Mucosa of descending colon (tissue), 3 donors: ENCODE data around the gene UFSP1. TPM values are rescaled to one million over a fixed set of nuclear protein-coding genes. Genes with fewer than 3 reads are reported as not detected.

ENCODE experiments used
- ATAC-seq: fragments of 200-7000 bp; cut with Tn5 transposase; one replicate; pipeline ENCODE4 v1.9.1; 2020; ENCODE audit warnings: mild to moderate bottlenecking, moderate library complexity
- DNase-seq, 3 donors: peaks; one replicate each; pipeline ENCODE4 v3.0.0-alpha.2; 2020
- H3K36me3 ChIP-seq: fragments of 200-600 bp; one replicate; pipeline ENCODE4 v1.8.0; 2021; ENCODE audit warnings: low read depth, mild to moderate bottlenecking
- H3K4me1 ChIP-seq: fragments of 200-600 bp; one replicate; pipeline ENCODE4 v1.8.0; 2021; ENCODE audit warnings: low read depth, mild to moderate bottlenecking
- H3K4me3 ChIP-seq: fragments of 200-600 bp; one replicate; pipeline ENCODE4 v1.8.0; 2021; ENCODE audit warnings: mild to moderate bottlenecking
- H3K9me3 ChIP-seq: fragments of 200-600 bp; one replicate; pipeline ENCODE4 v1.8.0; 2021; ENCODE audit warnings: mild to moderate bottlenecking
- intact Hi-C, 2 donors: fragments of 100-400 bp; cut with DNase I in 1 of 2; cut with micrococcal nuclease in 1 of 2; formaldehyde crosslinking; loops; one replicate each; pipeline versions ENCODE4 v1.11.0 to v1.11.1; 2022; cut with DNase I, micrococcal nuclease
- microRNA-seq: library from miRNA; unstranded; fragments of <30 nt; microRNA quantifications from one replicate; pipeline ENCODE4, GENCODE V29; 2019
- total RNA-seq, 3 donors: library from RNA; stranded (reverse); fragmentation: NEBNext Ultra II Directional in 2 of 3; extraction: Animal tissue kit (Norgen Biotek cat#: 25700) in 2 of 3; gene quantifications; one replicate each; pipeline versions ENCODE4 v1.2.1 to v1.2.4, GENCODE V29; 2021 to 2023
- TF ChIP-seq, protein P1 (sequence below): fragments of 200-600 bp; IDR thresholded peaks from one replicate; pipeline ENCODE4 v1.8.0; 2022; ENCODE audit warnings: antibody characterized with exemption, mild to moderate bottlenecking
- donor health status: DM: no; HTN: no; CAD: no; lungs with moderate emphysema.
- donor health status: DM: no; HTN: no; CAD: no.
- donor health status: DM: no; HTN: yes; CAD: no.

Gene UFSP1
- total RNA-seq, 3 donors from 2014 or later, result 2.1 to 3.4 (median 3.0) TPM

DNA sequence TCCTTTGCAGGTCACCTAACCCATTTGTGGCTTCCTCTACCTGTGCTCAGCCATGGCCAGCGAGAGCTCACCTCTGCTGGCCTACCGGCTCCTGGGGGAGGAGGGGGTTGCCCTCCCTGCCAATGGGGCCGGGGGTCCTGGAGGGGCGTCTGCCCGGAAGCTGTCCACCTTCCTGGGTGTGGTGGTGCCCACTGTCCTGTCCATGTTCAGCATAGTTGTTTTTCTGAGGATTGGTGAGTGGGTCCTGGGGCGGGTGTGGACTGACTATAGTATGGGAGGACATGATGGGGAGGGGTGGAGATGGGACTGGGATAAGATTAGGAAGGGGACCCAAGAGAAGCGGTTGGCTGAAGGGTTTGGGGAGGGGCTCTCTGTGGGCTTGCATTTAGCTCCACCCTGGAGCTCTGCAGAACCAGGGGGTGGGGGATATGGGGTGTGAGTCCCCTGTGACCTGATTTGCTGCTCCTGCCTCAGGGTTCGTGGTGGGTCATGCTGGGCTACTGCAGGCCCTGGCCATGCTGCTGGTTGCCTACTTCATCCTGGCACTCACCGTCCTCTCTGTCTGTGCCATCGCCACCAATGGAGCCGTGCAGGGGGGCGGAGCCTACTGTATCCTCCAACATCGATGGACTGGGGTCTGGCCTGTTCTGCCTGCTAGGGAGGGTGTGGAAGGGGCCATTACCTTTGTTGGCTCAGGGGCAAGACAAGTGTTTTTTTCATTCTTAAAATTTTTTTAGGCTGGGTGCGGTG, 35.2 kb downstream of the UFSP1 start:
- peaks cover 17% of the 10 kb centered on the region for H3K4me1 ChIP-seq
- intact Hi-C loops, result loop anchor here (5.0 to 10.0 kb wide), 2 partner anchors 52 to 60 kb away; no protein-coding TSS in a partner anchor
- no peak overlapping the region for H3K4me3 ChIP-seq
- no peaks in the 10 kb centered on the region for H3K9me3 ChIP-seq
- no peaks in the 10 kb centered on the region for H3K36me3 ChIP-seq
- ATAC-seq, result no peak
- DNase-seq, result peak in 2 of 3 donors; percentile 22 to 46
- TF ChIP-seq, protein P1, sequence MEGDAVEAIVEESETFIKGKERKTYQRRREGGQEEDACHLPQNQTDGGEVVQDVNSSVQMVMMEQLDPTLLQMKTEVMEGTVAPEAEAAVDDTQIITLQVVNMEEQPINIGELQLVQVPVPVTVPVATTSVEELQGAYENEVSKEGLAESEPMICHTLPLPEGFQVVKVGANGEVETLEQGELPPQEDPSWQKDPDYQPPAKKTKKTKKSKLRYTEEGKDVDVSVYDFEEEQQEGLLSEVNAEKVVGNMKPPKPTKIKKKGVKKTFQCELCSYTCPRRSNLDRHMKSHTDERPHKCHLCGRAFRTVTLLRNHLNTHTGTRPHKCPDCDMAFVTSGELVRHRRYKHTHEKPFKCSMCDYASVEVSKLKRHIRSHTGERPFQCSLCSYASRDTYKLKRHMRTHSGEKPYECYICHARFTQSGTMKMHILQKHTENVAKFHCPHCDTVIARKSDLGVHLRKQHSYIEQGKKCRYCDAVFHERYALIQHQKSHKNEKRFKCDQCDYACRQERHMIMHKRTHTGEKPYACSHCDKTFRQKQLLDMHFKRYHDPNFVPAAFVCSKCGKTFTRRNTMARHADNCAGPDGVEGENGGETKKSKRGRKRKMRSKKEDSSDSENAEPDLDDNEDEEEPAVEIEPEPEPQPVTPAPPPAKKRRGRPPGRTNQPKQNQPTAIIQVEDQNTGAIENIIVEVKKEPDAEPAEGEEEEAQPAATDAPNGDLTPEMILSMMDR, result no peak

- intact Hi-C loops, result loop anchor here (5.0 to 10.0 kb wide), 2 partner anchors 50 to 57 kb away; no protein-coding TSS in a partner anchor
- Histone ChIP-seq H3K36me3 (no peaks in the 10 kb centered on the region), H3K4me3 (peak within 1 kb of the TSS; percentile 34), H3K9me3 (no peaks in the 10 kb centered on the region), H3K4me1 (peaks cover 17% of the 10 kb centered on the region)
- ATAC-seq (peak; percentile 99), DNase-seq (peak; percentile 94 to 95 (median 95))
- TF ChIP-seq, protein P1, result peak; percentile 88
Measured at GRCh38 chr7:100852048-100852872, 37.3 kb downstream of the UFSP1 start, which contains the start of gene SLC12A9. SLC12A9 (plus strand) TSS chr7:100852713; CDS start chr7:100854198, 1,485 bp downstream.

DNA sequence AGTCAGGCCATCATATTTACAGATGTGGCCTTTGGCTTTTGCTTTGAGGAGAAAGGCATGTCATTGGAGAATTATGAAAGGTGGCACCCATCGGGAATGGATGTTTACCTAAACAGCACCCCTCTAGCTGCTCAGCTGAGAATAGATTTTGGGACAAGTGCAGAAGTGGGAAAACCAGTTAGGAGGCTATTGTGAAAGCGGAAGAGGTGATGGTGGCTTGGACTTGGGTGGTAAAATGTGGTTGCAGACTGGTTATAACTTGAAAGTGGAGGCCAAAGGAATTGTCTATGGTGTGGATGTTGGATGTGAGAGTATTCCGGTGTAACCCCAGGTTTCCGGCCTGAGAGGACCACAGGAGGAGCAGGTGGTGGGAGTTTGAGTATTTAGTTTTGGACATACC, 42.2 kb downstream of the UFSP1 start:
- H3K4me1 ChIP-seq, result peaks cover 7% of the 10 kb centered on the region
- DNase-seq, result no peak
- no peaks in the 10 kb centered on the region for H3K9me3 ChIP-seq
- H3K36me3 ChIP-seq, result no peaks in the 10 kb centered on the region
- H3K4me3 ChIP-seq, result no peak overlapping the region
- intact Hi-C loops, result no loop called here
- TF ChIP-seq, protein P1, result no peak
- no peak for ATAC-seq

DNA sequence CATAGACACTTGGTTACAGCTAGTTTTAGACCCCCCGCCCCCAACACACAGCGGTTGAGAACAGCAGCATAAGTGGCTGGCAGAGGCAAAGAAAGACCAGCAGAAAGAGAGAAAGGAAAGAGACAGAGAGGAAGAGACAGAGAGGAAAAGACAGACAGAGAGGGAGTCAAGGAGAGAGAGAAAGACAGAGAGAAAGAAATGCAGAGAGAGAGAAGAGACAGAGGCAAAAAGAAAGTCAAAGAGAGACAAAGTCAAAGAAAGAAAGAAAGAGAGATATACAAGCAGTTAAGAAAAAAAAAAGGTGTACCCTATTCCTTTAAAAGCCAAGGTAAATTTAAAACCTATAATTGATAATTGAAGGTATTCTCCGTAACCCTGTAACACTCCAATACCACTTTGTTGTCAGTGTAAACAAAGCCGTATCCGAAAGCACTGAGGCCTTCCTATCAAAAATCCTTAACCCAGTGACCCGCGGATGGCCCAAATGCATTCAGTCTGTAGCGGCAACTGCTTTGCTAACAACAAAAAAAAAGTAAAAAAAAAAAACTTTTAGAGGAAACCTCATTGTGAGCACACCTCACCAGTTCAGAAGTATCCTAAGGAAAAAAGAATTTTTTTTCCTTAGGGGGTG, 48.9 kb downstream of the UFSP1 start:
- H3K9me3 ChIP-seq, result no peaks in the 10 kb centered on the region
- no peak overlapping the region for H3K4me3 ChIP-seq
- ATAC-seq (no peak), DNase-seq (no peak)
- peaks cover 11% of the 10 kb centered on the region for H3K4me1 ChIP-seq
- intact Hi-C loops, result no loop called here
- H3K36me3 ChIP-seq, result no peaks in the 10 kb centered on the region
- TF ChIP-seq, protein P1, result no peak

DNA sequence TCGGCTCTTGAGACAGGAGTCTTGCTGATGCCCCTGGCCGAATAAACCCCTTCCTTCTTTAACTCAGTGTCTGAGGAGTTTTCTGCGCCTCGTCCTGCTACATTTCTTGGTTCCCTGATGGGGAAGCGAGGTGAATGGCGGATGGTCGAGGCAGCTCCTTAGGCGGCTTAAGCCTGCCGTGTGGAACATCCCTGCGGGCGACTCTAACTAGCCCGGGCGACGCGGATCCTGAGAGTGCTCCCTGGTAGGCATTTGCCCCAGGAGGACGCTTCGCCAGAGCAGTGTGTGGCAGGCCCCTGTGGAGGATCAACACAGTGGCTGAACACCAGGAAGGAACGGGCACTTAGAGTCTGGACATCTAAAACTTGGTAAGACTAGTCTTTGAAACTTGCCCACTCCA, 50.2 kb downstream of the UFSP1 start:
- TF ChIP-seq, protein P1, result no peak
- Histone ChIP-seq H3K9me3 (no peaks in the 10 kb centered on the region), H3K4me3 (no peak overlapping the region), H3K36me3 (no peaks in the 10 kb centered on the region), H3K4me1 (peaks cover 11% of the 10 kb centered on the region)
- ATAC-seq (no peak), DNase-seq (peak in 2 of 3 donors; percentile 21 to 42)
- intact Hi-C loops, result no loop called here

Small RNAs within 50 kb of the gene (microRNA-seq; reads per million reads assigned to microRNA genes)
- not detected for gene MIR6875

Other genes starting within 250 kb of the UFSP1 start
- 1 to 10 TPM in 2 of 3 donors, under 1 TPM in 1; 0.57 to 1.2 (median 1.1) TPM for gene TFR2, start 248.2 kb downstream of the UFSP1 start, total RNA-seq
- 1 to 10 TPM in 1 of 3 donors, not detected in 2; 1.2 TPM for gene ACTL6B, start 233.3 kb downstream of the UFSP1 start, total RNA-seq
- 100 to 1,000 TPM; 197 to 257 (median 232) TPM for gene GNB2, start 216.0 kb downstream of the UFSP1 start, total RNA-seq
- 10 to 100 TPM; 34.6 to 49.8 (median 48.1) TPM for gene GIGYF1, start 195.5 kb downstream of the UFSP1 start, total RNA-seq
- gene POP7, start 183.6 kb downstream of the UFSP1 start, total RNA-seq, result 10 to 100 TPM; 24.8 to 28.9 (median 26.8) TPM
- not detected for gene EPO, start 169.2 kb downstream of the UFSP1 start, total RNA-seq
- gene ZAN, start 156.1 kb downstream of the UFSP1 start, total RNA-seq, result not detected
- 10 to 100 TPM; 31.2 to 42.4 (median 38.9) TPM for gene EPHB4, start 62.2 kb downstream of the UFSP1 start, total RNA-seq
- 10 to 100 TPM; 27.9 to 34.0 (median 33.5) TPM for gene SLC12A9, start 37.0 kb downstream of the UFSP1 start, total RNA-seq
- 10 to 100 TPM; 27.8 to 42.7 (median 30.0) TPM for gene TRIP6, start 22.3 kb downstream of the UFSP1 start, total RNA-seq
- 100 to 1,000 TPM; 112 to 129 (median 120) TPM for gene SRRT, start 14.6 kb downstream of the UFSP1 start, total RNA-seq
- gene ACHE, start 6.2 kb upstream of the UFSP1 start, total RNA-seq, result 10 to 100 TPM; 16.2 to 41.4 (median 20.9) TPM
- gene MUC3A, start 59.8 kb upstream of the UFSP1 start, total RNA-seq, result 100 to 1,000 TPM in 2 of 3 donors, 10 to 100 TPM in 1; 57.6 to 184 (median 105) TPM
- gene MUC12, start 79.8 kb upstream of the UFSP1 start, total RNA-seq, result 100 to 1,000 TPM; 357 to 848 (median 814) TPM
- 10 to 100 TPM; 12.4 to 28.4 (median 22.2) TPM for gene MUC17, start 130.4 kb upstream of the UFSP1 start, total RNA-seq
- gene TRIM56, start 195.8 kb upstream of the UFSP1 start, total RNA-seq, result 10 to 100 TPM; 47.9 to 55.3 (median 53.9) TPM
- 1 to 10 TPM in 2 of 3 donors, under 1 TPM in 1; 0.55 to 2.9 (median 1.6) TPM for gene SERPINE1, start 237.4 kb upstream of the UFSP1 start, total RNA-seq